ENCODE results near the gene C1orf56. TPM values are rescaled to one million over a fixed set of nuclear protein-coding genes. Genes with fewer than 3 reads are reported as not detected.
A peak's percentile ranks its signal among the peaks of the same experiment; 100 is the strongest.
"Not testable (repeated sequence)": the region's sequence is repeated elsewhere in the genome, so short reads cannot be mapped to it uniquely, and the experiment has no call there.

The C1orf56 gene
- total RNA-seq, 1 donor = 0.31 TPM

DNA sequence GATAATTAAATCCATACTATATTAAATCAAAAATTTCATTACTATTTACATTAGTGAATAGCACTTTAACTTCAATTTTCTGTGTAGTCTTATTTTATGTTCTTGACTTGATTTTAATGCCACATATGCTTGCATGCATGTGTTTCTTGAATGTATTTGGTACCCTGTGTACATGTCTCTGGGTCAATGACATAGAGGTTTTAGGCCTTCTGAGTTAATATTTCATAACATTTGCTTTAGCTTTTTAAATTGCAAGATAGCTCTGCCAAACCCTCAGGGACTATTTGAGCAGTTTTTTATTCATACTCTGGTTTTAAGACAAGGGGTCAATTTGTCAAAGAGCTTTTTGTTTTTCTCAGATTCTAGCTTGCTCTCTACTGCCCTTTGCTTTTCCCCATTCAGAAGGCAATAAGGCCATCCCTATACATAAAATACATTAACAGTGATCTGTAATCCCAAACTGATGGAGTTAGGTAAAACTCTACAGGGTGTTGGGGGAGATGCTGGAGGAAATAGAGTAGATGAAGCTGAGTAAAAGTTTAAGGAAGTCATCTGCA lies 17.6 kb downstream of the C1orf56 start:
- Histone ChIP-seq H3K4me3 (ENCODE audit: low read length) (no peak overlapping the region), H3K9me3 (ENCODE audit: low read depth, low read length) (no peaks in the 10 kb centered on the region), H3K27me3 (ENCODE audit: insufficient read depth, low read length) (no peaks in the 10 kb centered on the region)

DNA sequence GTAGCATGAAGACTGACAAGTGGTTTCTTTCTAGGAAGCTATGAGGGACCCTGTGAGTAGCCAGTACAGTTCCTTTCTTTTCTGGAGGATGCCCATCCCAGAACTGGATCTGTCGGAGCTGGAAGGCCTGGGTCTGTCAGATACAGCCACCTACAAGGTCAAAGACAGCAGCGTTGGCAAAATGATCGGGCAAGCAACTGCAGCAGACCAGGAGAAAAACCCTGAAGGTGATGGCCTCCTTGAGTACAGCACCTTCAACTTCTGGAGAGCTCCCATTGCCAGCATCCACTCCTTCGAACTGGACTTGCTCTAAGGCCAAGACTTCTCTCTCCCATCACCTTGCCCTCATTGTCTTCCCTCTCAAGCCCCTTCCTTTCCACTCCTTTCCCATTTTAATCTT lies 19.6 kb downstream of the C1orf56 start:
- H3K4me3 ChIP-seq (ENCODE audit: low read length) = no peak overlapping the region
- no peaks in the 10 kb centered on the region for H3K9me3 ChIP-seq (ENCODE audit: low read depth, low read length)
- H3K27me3 ChIP-seq (ENCODE audit: insufficient read depth, low read length) = no peaks in the 10 kb centered on the region
- H3K4me1 ChIP-seq (ENCODE audit: insufficient read depth, low read length) = peaks cover 18% of the 10 kb centered on the region

More for the DNA sequence above, 17.6 kb downstream of the C1orf56 start:
- H3K4me1 ChIP-seq (ENCODE audit: insufficient read depth, low read length) = peaks cover 19% of the 10 kb centered on the region

- H3K4me1 ChIP-seq (ENCODE audit: insufficient read depth, low read length) = peaks cover 18% of the 10 kb centered on the region
- H3K9me3 ChIP-seq (ENCODE audit: low read depth, low read length) = no peaks in the 10 kb centered on the region
- no peaks in the 10 kb centered on the region for H3K27me3 ChIP-seq (ENCODE audit: insufficient read depth, low read length)
- no peak overlapping the region for H3K4me3 ChIP-seq (ENCODE audit: low read length)
Observed at GRCh38 chr1:151069103-151069486, 21.5 kb downstream of the C1orf56 start.

GRCh38 chr1:151070474-151071276 lies 23.1 kb downstream of the C1orf56 start, which contains the start of gene GABPB2:
Gene GABPB2 (plus strand): TSS chr1:151070761. CDS start chr1:151088190, 17,429 bp downstream.
- Histone ChIP-seq H3K4me3 (ENCODE audit: low read length) (peak within 1 kb of the TSS; percentile 77), H3K4me1 (ENCODE audit: insufficient read depth, low read length) (peaks cover 18% of the 10 kb centered on the region), H3K27me3 (ENCODE audit: insufficient read depth, low read length) (no peaks in the 10 kb centered on the region), H3K9me3 (ENCODE audit: low read depth, low read length) (no peaks in the 10 kb centered on the region)

DNA sequence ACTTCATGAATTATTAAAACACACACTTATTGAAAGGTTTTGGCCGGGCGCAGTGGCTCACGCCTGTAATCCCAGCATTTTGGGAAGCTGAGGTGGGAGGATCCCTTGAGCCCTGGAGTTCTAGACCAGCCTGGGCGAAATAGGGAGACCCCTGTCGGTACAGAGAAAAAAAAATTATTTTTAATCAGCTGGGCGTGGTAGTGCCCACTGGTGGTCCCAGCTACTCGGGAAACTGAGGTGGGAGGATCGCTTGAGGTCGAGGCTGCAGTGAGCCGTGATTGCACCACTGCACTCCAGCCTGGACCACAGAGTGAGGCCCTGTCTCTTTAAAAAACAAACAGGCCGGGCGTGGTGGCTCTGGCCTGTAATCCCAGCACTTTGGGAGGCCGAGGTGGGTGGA lies 24.7 kb downstream of the C1orf56 start:
- H3K27me3 ChIP-seq (ENCODE audit: insufficient read depth, low read length) = no peaks in the 10 kb centered on the region
- peaks cover 18% of the 10 kb centered on the region for H3K4me1 ChIP-seq (ENCODE audit: insufficient read depth, low read length)
- no peak overlapping the region for H3K4me3 ChIP-seq (ENCODE audit: low read length)
- H3K9me3 ChIP-seq (ENCODE audit: low read depth, low read length) = no peaks in the 10 kb centered on the region

- H3K9me3 ChIP-seq (ENCODE audit: low read depth, low read length) = no peaks in the 10 kb centered on the region
- H3K4me3 ChIP-seq (ENCODE audit: low read length) = no peak overlapping the region
- H3K27me3 ChIP-seq (ENCODE audit: insufficient read depth, low read length) = no peaks in the 10 kb centered on the region
- H3K4me1 ChIP-seq (ENCODE audit: insufficient read depth, low read length) = no peaks in the 10 kb centered on the region
Observed at GRCh38 chr1:151085953-151086559, 38.5 kb downstream of the C1orf56 start.

GRCh38 chr1:151097426-151097825 lies 49.9 kb downstream of the C1orf56 start:
- H3K4me3 ChIP-seq (ENCODE audit: low read length); H3K4me1 ChIP-seq (ENCODE audit: insufficient read depth, low read length); H3K27me3 ChIP-seq (ENCODE audit: insufficient read depth, low read length); H3K9me3 ChIP-seq (ENCODE audit: low read depth, low read length): not testable (repeated sequence)

GRCh38 chr1:151098126-151098525 lies 50.6 kb downstream of the C1orf56 start:
- Histone ChIP-seq H3K4me1 (ENCODE audit: insufficient read depth, low read length) (no peaks in the 10 kb centered on the region), H3K9me3 (ENCODE audit: low read depth, low read length) (no peaks in the 10 kb centered on the region), H3K27me3 (ENCODE audit: insufficient read depth, low read length) (no peaks in the 10 kb centered on the region), H3K4me3 (ENCODE audit: low read length) (no peak overlapping the region)

Other genes starting within 250 kb of the C1orf56 start
- 8.1 TPM for gene CTSK, start 239.5 kb upstream of the C1orf56 start, total RNA-seq
- 38.5 TPM for gene ARNT, start 171.2 kb upstream of the C1orf56 start, total RNA-seq
- gene CTXND2, start 160.6 kb upstream of the C1orf56 start, total RNA-seq = not detected
- gene SETDB1, start 121.4 kb upstream of the C1orf56 start, total RNA-seq = 47.3 TPM
- 84.8 TPM for gene CERS2, start 72.9 kb upstream of the C1orf56 start, total RNA-seq
- 0.10 TPM for gene ANXA9, start 65.5 kb upstream of the C1orf56 start, total RNA-seq
- 14.4 TPM for gene MINDY1, start 40.8 kb upstream of the C1orf56 start, total RNA-seq
- gene PRUNE1, start 39.3 kb upstream of the C1orf56 start, total RNA-seq = 18.2 TPM
- gene BNIPL, start 11.2 kb upstream of the C1orf56 start, total RNA-seq = 0.10 TPM
- 250 TPM for gene CDC42SE1, start 11.9 kb downstream of the C1orf56 start, total RNA-seq
- gene MLLT11, start 12.6 kb downstream of the C1orf56 start, total RNA-seq = 4.6 TPM
- gene GABPB2, start 23.0 kb downstream of the C1orf56 start, total RNA-seq = 22.0 TPM
- gene SEMA6C, start 98.9 kb downstream of the C1orf56 start, total RNA-seq = 0.52 TPM
- gene TNFAIP8L2, start 108.9 kb downstream of the C1orf56 start, total RNA-seq = 4.6 TPM
- 1.3 TPM for gene LYSMD1, start 118.2 kb downstream of the C1orf56 start, total RNA-seq
- 41.6 TPM for gene SCNM1, start 118.4 kb downstream of the C1orf56 start, total RNA-seq
- not detected for gene TMOD4, start 128.2 kb downstream of the C1orf56 start, total RNA-seq
- gene VPS72, start 142.4 kb downstream of the C1orf56 start, total RNA-seq = 9.9 TPM
- gene PIP5K1A, start 150.8 kb downstream of the C1orf56 start, total RNA-seq = 46.7 TPM
- gene PSMD4, start 207.0 kb downstream of the C1orf56 start, total RNA-seq = 74.3 TPM
- gene ZNF687, start 234.5 kb downstream of the C1orf56 start, total RNA-seq = 45.5 TPM